Osteocyte (in vitro differentiated cells): ENCODE data around the gene PTPA. TPM values are rescaled to one million over a fixed set of nuclear protein-coding genes. Genes with fewer than 3 reads are reported as not detected.

Source experiments
- DNase-seq: peaks from one replicate; pipeline ENCODE4 v3.0.0; 2021; ENCODE audit warnings: mixed read lengths; ENCODE audit not compliant: unreplicated experiment; ENCODE audit errors: extremely low spot score
- H3K27ac Mint-ChIP-seq: one replicate; pipeline ENCODE4 v1.8.0; 2021; ENCODE audit warnings: mild to moderate bottlenecking, mixed read lengths; ENCODE audit not compliant: unreplicated experiment
- H3K27me3 Mint-ChIP-seq: one replicate; pipeline ENCODE4 v1.8.0; 2021; ENCODE audit warnings: mixed read lengths; ENCODE audit not compliant: unreplicated experiment
- H3K36me3 Mint-ChIP-seq: one replicate; pipeline ENCODE4 v1.8.0; 2021; ENCODE audit warnings: mixed read lengths; ENCODE audit not compliant: unreplicated experiment
- H3K4me1 Mint-ChIP-seq: one replicate; pipeline ENCODE4 v1.8.0; 2021; ENCODE audit warnings: mixed read lengths; ENCODE audit not compliant: unreplicated experiment
- H3K4me3 Mint-ChIP-seq: one replicate; pipeline ENCODE4 v1.8.0; 2021; ENCODE audit warnings: mild to moderate bottlenecking, moderate library complexity, mixed read lengths; ENCODE audit not compliant: unreplicated experiment
- H3K9me3 Mint-ChIP-seq: one replicate; pipeline ENCODE4 v1.8.0; 2021; ENCODE audit warnings: mixed read lengths; ENCODE audit not compliant: unreplicated experiment
- total RNA-seq: library from RNA; stranded (reverse); gene quantifications from 2 replicates; pipeline ENCODE4 v1.2.1, GENCODE V29; 2021
- TF ChIP-seq, protein P1 (sequence below): fragments of 200-600 bp; sonication (generic); IDR thresholded peaks from 2 replicates; pipeline ENCODE4 v1.5.0; 2021; ENCODE audit warnings: antibody characterized with exemption, mild to moderate bottlenecking, moderate library complexity

PTPA gene
- total RNA-seq, 1 donor from 2014 or later: 140 TPM

DNA sequence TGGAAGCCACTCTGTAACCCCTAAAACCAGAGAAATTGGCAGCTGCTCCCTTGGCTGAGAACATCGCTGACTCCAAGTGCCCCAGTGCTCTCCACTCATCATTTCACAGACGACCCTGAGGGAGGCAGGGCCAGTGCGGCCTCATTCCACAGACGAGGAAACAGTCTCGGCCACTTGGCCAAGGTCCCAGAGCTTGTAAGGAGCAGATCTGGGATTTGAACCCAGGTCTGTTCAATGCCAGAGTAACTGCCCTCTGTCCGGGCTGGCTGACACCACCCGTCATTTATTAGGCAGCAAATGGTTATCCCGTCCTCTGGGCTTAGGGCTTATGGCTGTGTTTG, 86.7 kb downstream of the PTPA start:
- TF ChIP-seq, protein P1, sequence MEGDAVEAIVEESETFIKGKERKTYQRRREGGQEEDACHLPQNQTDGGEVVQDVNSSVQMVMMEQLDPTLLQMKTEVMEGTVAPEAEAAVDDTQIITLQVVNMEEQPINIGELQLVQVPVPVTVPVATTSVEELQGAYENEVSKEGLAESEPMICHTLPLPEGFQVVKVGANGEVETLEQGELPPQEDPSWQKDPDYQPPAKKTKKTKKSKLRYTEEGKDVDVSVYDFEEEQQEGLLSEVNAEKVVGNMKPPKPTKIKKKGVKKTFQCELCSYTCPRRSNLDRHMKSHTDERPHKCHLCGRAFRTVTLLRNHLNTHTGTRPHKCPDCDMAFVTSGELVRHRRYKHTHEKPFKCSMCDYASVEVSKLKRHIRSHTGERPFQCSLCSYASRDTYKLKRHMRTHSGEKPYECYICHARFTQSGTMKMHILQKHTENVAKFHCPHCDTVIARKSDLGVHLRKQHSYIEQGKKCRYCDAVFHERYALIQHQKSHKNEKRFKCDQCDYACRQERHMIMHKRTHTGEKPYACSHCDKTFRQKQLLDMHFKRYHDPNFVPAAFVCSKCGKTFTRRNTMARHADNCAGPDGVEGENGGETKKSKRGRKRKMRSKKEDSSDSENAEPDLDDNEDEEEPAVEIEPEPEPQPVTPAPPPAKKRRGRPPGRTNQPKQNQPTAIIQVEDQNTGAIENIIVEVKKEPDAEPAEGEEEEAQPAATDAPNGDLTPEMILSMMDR: no peak

More for the DNA sequence above, 86.7 kb downstream of the PTPA start:
- Mint-ChIP-seq H3K27me3 (no peaks in the 10 kb centered on the region), H3K36me3 (peaks cover 4% of the 10 kb centered on the region), H3K9me3 (no peaks in the 10 kb centered on the region), H3K27ac (peak overlapping the region; percentile 96), H3K4me3 (no peak overlapping the region), H3K4me1 (peaks cover 18% of the 10 kb centered on the region)
- no peak for DNase-seq

Other genes starting within 250 kb of the PTPA start
- 5.3 and 6.5 TPM in 2 replicates for gene KYAT1, start 229.5 kb upstream of the PTPA start, total RNA-seq
- 39.5 and 42.8 TPM in 2 replicates for gene LRRC8A, start 229.3 kb upstream of the PTPA start, total RNA-seq
- gene PHYHD1, start 190.4 kb upstream of the PTPA start, total RNA-seq: 4.6 and 6.0 TPM in 2 replicates
- gene DOLK, start 163.8 kb upstream of the PTPA start, total RNA-seq: 27.4 and 30.5 TPM in 2 replicates
- 44.5 and 49.0 TPM in 2 replicates for gene NUP188, start 163.7 kb upstream of the PTPA start, total RNA-seq
- gene SH3GLB2, start 83.1 kb upstream of the PTPA start, total RNA-seq: 105 and 113 TPM in 2 replicates
- gene MIGA2, start 74.8 kb upstream of the PTPA start, total RNA-seq: 27.5 and 29.9 TPM in 2 replicates
- gene DOLPP1, start 30.3 kb upstream of the PTPA start, total RNA-seq: 13.3 and 19.3 TPM in 2 replicates
- 55.1 and 55.5 TPM in 2 replicates for gene CRAT, start 622 bp upstream of the PTPA start, total RNA-seq
- gene IER5L, start 66.8 kb downstream of the PTPA start, total RNA-seq: 60.8 and 63.0 TPM in 2 replicates